ENCODE data around the gene EFCAB6.
"Not testable (repeated sequence)": the region's sequence is repeated elsewhere in the genome, so short reads cannot be mapped to it uniquely, and the experiment has no call there.

The EFCAB6 gene

DNA sequence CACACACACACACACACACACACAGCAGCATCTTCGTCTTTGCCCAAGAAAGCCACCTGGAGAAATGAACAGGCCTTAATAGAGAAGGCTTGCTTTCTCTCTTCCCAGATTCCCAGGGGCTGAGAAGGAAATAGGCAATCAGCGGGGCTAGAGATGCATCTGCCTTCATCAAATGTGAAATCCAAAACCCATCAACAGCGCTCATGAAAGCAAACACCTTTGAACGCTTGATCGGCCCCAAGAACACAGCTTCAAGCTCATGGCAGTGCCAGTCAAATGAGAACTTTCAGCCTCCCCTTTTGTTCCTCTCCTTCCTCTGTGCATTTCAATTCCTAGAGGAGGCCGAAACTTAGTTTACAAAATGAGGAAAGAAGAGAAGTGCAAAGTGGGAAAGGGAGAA is 122.7 kb downstream of the EFCAB6 start:
- DNase-seq = no peak

DNA sequence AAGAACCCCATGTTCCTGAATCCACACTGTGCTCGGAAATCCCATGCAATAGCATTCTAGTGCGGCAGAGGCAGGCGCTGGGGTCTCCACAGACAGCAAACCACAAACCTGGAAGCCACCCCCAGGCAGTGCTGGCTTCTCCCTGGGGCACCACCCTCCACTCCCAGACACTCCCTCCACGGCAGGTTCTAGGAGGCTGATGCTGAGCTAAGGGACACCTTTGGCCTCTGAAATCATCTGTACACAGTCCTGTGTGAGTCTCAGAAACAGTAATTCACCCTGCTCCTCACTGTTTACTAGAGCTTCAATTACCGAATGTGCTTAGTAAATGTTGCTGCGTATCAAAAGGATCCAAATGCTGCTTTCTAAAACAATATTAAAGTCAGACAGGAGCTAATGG is 129.3 kb downstream of the EFCAB6 start:
- DNase-seq = no peak

DNA sequence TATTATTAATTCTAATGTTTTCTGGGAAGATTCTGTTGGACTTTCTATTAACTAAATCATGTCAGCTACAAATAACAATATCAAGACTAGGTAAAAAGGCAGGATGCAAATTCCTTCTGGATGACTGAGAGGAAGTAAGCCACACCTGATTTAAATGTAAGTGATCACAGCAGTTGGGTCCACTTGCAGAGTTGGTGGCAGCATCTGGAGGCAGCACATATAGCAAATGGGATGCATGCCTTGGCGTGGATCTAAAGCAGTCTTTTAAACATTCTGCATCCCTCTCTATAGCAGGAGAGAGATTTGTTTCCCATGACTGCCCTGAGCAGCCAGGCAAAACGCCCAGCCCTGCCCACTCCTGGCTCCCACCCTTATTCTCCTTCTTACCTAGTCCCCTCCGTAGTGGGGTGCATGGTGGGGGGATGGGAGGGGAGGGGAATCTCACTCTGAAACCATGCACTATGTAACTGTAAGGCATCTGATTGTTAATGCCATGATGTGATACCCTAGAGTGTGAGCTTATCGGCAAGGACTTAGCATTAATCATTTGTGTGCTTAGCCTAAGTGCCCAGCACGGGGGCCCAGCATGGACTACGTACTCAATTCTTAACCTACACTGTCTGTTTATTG is 130.3 kb downstream of the EFCAB6 start:
- DNase-seq = no peak

DNA sequence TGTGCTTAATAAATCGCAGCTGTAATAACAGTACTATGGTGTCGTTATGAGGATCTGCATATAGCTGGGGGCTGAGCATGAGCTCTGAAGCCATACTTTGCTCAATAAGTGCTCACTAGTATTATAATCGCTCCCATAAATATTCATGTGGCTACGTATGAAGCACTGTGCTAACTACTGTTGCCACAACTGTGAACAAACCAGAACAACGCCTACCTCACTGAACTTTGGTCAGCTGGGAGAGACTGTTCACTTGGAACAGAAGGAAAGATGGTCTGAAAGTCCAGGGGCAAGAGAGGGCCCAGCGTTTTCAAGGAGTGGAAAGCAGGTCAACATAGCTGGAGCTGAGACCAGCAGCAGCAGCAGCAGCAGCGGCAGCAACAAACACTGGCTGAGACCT is 141.6 kb downstream of the EFCAB6 start:
- DNase-seq = no peak

DNA sequence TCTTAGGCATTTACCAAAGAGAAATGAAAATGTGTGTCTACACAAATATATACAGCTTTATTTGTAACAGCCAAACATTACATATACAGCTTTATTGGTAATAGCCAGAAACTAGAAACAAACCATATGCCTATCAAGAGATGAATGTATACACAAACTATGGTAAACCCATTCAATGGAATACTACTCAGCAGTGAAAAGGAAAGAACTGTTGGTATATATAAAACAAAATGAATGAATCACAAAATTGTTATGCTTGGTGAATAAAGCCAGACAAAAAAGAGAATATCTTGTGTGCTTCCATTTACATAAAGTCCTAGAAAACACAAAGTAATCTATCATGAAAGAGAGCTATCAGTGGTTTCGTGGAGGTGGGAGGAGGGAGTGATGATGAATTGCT is 142.9 kb downstream of the EFCAB6 start:
- no peak for DNase-seq

DNA sequence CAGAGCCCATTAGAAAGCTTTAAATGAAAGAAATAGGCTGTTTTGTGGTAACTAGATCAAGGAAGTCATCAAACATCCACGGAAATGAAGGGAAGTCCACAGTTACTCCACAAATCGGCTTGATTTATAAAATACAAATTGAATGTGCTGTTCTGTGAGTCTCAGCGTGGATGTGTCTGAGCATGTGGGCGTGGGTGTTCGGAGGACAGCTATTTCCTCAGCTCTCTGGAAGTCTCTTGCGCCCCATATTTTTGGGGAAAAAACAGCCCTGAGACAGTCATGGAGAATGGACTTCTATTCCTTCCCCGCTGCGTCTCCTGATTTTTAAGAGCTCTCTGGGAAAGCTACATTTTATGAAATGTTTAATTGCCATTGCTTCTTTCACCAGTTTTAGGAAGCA is 144.4 kb downstream of the EFCAB6 start:
- DNase-seq = no peak

DNA sequence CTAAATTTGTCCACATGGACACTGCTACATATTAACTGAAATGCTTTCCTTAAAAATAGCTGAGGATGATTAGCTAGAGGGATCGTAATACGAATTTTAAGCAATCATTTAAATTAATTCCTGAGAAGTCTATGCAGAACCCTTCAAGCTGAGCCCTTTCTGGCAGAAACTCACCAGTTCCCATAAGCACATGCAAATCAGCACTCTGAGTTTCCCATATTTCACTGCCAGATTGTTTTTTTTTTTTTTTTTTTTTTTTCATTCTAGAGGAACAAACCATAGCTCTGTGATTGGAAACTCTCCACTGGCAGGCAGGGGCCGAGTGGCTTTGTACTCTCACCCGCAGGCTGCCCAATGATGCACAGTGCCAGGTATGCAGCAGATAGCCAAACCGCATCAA is 145.6 kb downstream of the EFCAB6 start:
- no peak for DNase-seq

DNA sequence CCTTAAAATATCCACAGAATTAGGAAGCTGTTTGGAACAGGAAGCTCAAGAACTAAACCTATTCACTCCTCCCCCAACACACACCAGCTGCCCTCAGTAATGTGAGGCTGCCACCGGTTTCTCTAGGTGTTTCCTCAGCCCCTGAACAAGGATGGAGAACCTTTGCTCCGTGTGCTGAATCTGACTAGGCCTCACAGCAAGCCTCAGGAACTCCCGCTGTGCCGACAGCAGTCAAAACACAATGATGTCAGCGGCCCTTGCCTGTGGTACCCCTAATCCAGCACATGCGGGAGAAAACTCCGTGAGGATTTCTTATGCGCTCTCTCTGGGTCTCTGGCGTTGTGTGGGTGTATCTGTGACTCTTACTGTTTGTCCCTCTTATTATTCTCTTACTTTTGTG is 153.3 kb downstream of the EFCAB6 start:
- no peak for DNase-seq

DNA sequence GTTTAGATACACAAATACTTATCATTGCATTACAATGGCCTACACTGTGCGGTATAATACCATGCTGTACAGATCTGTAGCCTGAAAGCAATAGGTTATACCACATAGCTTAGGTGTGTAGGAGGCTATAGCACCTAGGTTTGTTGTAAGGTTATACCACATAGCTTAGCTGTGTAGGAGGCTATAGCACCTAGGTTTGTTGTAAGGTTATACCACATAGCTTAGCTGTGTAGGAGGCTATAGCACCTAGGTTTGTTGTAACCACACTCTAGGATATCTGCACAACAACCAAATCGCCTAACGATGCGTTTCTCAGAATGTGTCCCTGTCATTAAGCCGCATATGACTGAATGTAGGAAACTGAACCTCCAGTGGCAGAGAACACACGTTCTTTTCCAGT is 155.5 kb downstream of the EFCAB6 start:
- DNase-seq = not testable (repeated sequence)

DNA sequence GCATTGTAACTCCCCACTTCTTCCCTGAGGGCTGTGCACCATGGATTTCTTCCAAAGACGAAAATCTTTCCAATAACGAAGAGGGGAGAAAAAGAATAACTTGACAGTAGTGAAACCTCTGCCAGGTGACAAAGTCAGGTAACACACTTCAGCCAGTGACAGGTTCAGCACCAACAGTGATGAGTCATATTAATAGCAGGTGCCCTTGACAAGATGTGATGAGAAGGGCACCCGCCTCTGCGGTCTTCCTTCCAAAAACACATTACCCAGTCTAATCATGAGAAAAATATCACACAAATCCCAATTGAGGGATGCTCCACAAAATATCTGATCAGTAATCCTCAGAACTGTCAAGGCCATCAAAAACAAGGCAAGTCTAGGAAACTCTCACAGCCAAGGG is 157.8 kb downstream of the EFCAB6 start:
- no peak for DNase-seq

DNA sequence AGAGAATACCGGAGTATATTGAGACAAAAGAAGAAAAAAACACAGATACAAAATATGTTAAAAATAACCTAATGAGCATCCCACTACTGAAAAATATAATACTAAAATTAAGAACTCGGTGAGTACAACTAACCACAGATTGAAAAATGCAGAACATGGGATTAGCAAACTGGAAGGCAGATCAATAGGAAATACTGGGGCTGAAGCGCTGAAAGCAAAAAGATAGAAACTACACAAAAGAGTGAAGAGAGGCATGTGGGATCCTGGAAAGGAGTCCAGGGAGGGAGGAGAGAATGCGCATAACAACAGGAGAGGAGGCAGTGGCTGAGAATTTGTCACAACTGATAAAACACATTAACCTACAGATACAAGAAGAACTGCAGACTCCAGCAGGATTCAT is 159.3 kb downstream of the EFCAB6 start:
- DNase-seq = no peak

DNA sequence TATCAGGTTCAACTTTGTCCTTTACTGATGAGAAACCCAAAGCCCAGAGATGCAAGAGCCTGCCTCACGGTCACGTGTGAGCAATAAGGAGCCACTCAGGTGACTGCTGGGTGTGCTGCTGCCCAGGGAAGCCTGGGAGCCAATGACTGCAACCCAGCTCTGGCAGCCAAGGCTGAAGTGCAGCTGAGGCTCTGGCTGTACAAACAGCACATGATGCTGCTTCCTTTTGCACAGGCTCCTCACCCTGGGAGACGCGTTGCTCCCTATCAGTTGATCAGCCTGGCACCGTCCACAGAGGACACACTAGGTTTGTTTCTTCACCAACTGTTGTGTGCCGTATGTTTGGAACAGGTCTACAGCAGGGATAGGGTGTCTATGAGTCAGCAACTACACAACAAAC is 168.7 kb downstream of the EFCAB6 start:
- DNase-seq = no peak

DNA sequence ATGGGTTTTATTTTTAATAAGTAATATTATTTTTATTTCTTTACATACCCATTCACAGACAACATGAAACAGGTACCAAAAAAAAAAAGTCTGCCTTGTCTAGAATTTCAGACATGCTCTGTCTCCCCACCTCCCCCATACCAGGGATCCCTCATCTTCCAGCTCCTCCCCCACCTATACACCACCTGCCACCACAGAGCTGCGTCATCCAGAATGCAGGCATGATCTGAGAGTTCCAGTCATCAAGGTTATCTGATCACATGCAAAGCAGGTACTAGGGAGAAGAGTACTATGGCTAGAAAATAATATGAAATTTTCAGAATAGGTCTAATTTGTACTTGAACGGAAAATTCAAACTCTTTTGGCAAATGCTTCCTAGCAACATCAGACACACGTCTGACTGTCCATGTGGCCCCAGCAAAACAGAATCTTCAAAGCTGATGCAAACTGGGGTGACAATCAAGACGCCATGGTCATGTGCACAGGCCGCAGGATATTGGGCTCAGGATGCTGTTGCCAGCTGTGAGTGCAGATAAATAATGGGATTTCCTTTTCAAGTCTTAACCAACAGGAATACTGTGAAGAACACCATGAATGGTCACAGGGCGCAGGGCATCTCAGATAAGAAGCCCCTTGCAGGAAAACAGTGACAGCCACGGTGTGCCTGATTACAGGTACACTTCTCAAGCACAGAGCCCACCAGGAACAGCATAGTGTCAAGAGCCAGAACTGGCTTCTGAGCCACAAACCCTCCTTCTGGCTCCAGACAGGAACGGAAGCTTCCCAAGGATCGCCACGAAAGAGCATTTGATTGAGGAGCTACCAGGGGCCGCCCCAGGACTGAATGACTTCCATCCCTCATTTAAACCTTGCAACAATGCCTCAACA is 169.5 kb downstream of the EFCAB6 start:
- no peak for DNase-seq

DNA sequence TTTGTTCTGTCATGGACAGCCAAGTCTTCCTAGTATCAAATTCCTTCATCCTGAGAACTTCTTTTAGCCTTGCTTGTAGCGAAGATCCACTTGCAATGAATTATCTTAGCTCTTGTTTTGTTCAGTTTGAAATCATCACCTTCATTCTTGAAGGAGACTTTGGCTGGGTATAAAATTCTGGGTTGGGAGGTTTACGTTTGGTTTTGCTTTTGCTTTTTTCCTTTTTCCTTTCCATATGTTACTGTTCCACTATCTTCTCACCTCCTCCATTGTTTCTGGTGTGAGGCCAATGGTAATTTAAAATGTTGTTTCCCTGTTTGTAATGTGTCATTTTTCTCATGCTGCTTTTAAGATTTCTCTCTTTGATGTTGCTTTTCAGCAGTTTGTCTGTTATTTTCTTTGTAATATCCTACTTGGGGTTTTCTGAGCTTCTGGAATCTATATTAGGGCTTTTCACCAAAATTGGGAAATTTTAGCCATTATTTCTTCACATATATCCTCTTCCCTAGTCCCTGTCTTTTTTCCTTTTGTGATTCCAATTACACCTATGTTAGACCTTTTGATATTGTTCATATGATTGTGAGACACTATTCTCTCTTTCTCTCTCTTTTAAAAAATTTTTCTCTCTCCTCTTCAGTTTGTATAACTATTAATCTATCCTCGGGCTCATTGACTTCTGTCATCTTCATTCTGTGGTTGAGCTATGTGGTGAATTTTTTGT is 172.7 kb downstream of the EFCAB6 start:
- DNase-seq = no peak

DNA sequence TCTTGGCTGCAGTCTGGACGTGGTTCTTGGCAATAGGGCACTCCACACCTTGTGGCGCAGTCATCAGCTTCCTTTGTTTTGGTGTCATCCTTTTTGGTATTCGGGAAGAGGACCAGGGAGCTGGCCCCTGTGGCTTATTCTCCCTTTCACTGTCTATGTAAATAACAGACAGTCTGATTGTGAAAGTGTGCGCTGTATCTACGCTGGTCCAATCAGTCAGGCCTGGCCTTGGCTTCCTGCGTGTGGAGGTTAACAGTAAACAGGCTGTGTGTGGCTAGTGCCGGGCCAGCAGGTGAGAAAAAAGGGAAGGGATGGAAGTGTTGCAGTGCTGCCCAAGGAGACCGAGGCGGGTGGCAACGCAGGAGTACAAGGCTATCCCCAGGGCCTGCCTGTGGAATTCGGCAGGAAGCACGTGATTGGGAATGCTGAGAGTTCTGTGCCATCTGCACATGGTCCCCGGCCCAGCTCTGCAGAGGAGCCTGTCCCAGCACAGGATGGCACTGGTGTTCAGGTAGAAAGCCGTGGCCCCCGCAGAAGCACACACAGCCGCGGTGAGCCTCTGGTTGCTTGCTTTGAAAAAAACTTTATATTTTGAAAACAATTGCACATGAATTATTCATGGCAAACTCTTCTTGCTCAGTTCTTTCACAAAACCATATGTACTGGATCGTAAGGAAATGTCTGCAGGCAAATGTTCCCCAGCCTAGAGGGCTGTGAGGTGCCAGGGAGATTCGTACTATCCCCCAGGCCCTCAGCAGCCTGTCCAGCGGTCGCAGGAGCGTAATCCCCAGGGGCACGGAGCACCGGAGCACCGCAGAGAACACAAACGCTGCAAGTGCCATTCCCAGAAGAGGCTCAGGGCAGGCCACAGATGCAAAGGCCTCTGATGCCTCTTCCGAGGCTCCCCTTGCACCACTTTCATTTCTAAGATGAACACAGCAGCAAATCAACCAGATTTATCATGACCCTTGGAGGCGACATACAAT is 174.5 kb downstream of the EFCAB6 start:
- no peak for DNase-seq

DNA sequence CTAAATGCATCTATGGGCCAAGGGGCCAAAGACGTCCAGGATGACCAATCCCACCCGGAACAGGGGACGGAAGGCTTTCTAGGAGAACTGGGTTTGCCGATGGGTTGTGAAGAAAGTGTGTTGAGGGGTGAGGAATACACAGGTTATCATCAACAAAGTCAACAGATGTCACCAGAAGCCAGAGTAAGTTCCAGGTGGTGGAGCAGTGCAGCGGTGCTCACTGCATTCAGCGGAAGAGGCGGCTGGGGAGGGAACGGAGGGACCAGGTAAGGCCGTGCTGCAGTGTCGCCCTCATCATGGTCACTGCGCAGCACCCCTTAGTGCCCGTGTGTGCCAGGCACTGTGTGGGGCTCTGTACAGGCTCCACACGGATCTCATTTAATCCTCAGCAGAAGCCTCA is 176.0 kb downstream of the EFCAB6 start:
- DNase-seq = no peak

DNA sequence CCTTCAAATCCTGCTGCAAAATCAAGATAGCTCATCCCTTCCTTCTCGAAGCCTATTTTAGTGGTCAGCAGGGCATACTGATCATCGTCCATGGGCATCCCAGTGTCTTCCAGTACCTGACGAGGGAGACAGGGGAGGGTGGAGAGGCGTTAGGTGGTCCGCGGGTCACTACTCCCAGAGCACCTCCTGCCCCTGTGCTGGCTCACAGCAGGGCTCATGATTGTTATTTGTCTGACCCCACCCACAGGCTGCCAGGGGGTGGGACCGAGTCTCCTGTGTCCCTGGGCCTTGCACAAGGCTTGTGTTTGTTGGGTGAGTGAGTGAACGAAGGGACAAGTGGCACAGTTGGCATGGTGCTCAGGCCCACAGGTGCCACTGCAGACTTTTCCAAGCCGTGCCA is 177.0 kb downstream of the EFCAB6 start:
- DNase-seq = no peak

DNA sequence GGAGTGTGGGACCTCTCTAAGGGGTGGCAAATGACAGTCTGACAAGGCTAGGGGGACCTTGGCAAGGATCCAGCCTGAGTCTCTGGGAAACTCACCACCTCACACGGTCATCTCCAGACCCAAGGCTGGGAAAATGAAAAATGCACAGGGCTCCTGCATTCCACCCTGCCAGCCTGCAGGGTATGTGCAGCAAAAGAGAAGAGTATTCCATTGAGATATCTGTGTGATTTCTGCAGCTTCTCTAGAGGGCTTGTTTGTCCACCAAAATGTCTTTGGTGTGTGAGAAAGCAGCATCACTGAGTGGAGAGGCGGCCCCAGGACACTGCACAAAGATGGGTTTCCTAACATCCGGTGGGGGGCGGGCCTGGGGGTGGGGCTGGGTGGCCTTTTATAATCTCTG is 177.8 kb downstream of the EFCAB6 start:
- no peak for DNase-seq

DNA sequence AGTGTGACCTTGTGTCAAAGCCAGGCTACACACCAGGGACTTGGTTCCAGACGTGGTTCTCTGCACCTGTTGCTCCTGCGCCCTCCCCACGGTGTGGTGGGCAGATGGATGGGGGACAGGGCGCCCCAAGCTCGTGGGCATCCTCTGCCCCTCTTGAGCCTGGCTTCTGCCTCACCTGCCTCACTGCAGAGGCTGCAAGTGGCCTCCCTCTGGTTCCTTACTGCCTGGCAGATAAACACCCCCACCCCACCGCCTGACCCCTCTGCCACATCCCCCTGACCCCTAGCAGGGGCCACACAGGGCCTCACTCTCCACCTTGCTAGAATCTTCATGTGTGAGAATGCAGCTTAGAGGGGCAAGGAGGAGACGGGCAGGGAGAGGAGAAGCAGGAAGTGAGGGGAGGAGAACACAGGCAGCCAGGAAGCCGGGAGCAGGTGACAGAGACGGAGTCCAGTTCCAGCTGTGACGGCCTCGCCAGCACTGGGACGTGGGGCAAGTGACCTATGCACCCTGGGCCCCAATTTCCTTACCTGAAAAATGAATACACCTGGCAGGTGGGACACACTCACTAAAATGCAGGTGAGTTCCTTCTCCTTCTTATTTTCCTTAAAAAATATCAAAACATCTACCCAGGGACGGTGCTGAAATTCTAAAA is 178.3 kb downstream of the EFCAB6 start:
- no peak for DNase-seq

DNA sequence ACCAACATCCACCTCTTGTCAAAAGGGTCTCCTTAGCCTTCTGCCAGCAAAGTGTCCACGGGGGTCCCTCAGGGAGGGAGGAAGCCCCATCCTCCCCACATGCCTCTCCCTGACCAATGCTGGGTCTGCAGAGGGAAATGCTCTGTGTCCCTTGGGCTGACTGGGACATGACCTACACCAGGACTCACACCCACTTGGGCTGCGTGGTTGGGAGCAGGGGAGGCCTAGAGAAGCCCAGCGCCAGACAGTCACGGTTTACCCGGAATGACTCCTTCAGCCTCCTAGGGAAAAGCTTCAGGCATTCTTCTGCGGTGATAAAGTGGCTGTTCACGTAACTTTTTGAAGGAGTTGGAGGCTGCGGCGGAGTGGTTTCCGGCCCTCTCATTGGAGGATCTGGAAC is 180.3 kb downstream of the EFCAB6 start:
- DNase-seq = no peak

DNA sequence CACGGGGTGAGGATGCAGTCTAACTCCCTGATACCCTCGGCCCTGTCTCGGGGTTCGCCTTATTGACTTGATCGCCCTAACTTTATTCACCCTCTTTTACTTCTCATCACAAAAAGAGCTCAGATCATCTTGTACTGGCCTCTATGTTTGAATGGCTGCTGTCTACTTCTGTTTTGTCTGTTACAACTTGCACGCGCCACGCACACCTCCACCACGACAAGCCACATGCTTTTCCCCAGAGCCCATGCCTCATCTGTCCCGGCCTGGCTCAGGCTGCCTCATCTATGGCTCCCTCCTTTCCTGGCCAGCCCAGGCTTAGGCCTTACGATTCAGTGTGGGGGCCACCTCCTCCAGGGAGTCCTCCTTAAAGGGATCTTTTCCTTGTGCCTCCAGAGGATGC is 180.9 kb downstream of the EFCAB6 start:
- DNase-seq = no peak

DNA sequence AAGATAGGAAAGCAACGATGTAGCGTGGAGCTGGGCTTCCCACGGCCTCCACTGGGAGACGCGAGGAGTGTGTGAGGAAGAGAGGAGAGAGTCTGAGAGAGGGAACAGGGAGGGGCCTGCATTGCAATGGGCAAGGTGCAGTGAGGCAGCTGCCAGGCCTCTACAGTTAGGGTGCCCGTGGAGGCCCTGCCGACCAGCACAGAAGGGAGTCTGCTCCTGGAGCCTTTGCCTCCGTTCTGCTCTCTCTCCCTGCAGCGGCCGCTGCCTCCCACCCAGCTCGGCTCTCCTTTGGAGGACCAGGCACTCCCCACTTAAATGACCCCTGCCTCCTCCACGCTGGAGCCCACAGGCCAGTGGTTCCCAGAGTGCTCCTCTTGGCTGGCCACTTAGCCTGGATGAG is 181.7 kb downstream of the EFCAB6 start:
- DNase-seq = no peak
